ENCODE data around the gene ARMC5.
A peak's percentile ranks its signal among the peaks of the same experiment; 100 is the strongest.

Gene ARMC5

GRCh38 chr16:31451681-31452351 lies 7.5 kb upstream of the ARMC5 start:
- no peak overlapping the region for H3K4me3 ChIP-seq (ENCODE audit: extremely low read depth, insufficient read depth, low read length, poor library complexity, severe bottlenecking)
- peaks cover 34% of the 10 kb centered on the region for H3K4me1 ChIP-seq (ENCODE audit: control insufficient read depth, insufficient read depth, low read length, poor library complexity, severe bottlenecking)
- WGBS, 2 experiments (ENCODE audit: insufficient coverage in 2 of 2) = 41 to 60% methylated on average over 4 to 5 of the region's 11 CpGs
- H3K36me3 ChIP-seq (ENCODE audit: control insufficient read depth, insufficient read depth, low read length) = peaks cover 11% of the 10 kb centered on the region
- H3K27ac ChIP-seq (ENCODE audit: low read depth, low read length, severe bottlenecking) = peak overlapping the region; percentile 1
- no peaks in the 10 kb centered on the region for H3K9me3 ChIP-seq (ENCODE audit: control insufficient read depth, low read length)

DNA sequence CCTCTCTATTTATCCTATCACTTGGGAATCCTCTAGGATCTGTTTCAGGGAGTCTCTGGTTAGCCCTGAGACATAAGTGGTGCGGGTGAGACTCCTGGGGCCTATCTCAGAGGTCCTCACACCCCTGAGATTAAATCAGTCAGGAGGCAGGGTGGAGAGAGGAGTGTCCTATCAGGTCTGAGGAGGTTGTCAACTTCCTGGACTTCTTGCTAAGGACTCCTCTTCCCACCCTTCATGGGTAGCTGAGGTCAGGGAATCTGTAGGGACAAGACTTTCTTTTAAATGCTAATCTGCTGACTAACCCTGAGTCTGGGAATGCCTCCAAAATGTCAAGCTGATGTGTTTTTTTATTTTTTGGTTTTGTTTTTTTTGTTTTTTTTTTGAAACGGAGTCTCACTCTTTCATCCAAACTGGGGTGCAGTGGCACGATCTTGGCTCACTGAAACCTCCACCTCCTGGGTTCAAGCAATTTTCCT lies 6.6 kb upstream of the ARMC5 start:
- peak overlapping the region; percentile 83 for H3K27ac ChIP-seq (ENCODE audit: low read depth, low read length, severe bottlenecking)

GRCh38 chr16:31453255-31454204 lies 5.8 kb upstream of the ARMC5 start:
- WGBS, 2 experiments (ENCODE audit: insufficient coverage in 2 of 2) = 38 to 49% methylated on average over 13 to 14 of the region's 20 CpGs
- Histone ChIP-seq H3K9me3 (ENCODE audit: control insufficient read depth, low read length) (no peaks in the 10 kb centered on the region), H3K4me3 (ENCODE audit: extremely low read depth, insufficient read depth, low read length, poor library complexity, severe bottlenecking) (no peak overlapping the region), H3K4me1 (ENCODE audit: control insufficient read depth, insufficient read depth, low read length, poor library complexity, severe bottlenecking) (peaks cover 44% of the 10 kb centered on the region), H3K36me3 (ENCODE audit: control insufficient read depth, insufficient read depth, low read length) (peaks cover 23% of the 10 kb centered on the region), H3K27ac (ENCODE audit: low read depth, low read length, severe bottlenecking) (peak overlapping the region; percentile 83)

More for the DNA sequence above, 6.6 kb upstream of the ARMC5 start:
- Histone ChIP-seq H3K4me1 (ENCODE audit: control insufficient read depth, insufficient read depth, low read length, poor library complexity, severe bottlenecking) (peaks cover 41% of the 10 kb centered on the region), H3K4me3 (ENCODE audit: extremely low read depth, insufficient read depth, low read length, poor library complexity, severe bottlenecking) (no peak overlapping the region), H3K9me3 (ENCODE audit: control insufficient read depth, low read length) (no peaks in the 10 kb centered on the region), H3K36me3 (ENCODE audit: control insufficient read depth, insufficient read depth, low read length) (peaks cover 20% of the 10 kb centered on the region)
- no CpG with 5 or more reads among the region's 3 CpGs for WGBS, 2 experiments (ENCODE audit: insufficient coverage in 2 of 2)

DNA sequence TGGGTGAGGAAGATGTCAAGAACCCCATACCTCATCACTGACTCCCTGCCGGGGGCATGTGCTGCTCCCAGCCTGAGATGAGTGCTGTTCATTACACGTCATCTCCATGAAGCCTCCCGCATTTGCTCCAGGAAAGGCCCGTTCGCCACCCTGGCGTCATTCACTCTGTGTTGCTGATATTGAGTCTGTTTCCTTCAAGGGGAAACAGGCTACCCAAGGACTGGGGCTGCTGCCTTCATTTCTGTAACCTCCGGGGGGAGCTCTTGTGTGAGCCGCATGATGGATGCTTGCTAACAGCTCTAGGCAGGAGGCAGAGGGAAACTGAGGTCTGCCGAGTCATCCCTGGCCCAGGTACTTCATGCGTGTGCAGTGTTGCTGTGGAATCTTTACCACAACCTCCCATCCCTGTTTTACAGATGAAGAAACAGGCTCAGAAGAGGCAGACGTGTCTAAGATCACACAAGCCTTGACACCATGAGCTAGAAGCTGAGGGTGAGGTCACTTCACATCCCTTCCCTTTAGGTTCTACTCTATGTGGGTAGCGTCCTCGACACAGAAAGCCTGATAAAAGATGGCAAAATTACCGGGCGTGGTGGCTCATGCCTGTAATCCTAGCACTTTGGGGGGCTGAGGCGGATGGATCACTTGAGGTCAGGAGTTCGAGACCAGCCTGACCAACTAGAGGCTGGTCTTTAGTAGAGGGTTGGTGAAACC lies 3.5 kb upstream of the ARMC5 start:
- no peak overlapping the region for H3K27ac ChIP-seq (ENCODE audit: low read depth, low read length, severe bottlenecking)
- peaks cover 44% of the 10 kb centered on the region for H3K4me1 ChIP-seq (ENCODE audit: control insufficient read depth, insufficient read depth, low read length, poor library complexity, severe bottlenecking)
- 84 to 89% methylated on average over 13 to 14 of the region's 17 CpGs for WGBS, 2 experiments (ENCODE audit: insufficient coverage in 2 of 2)
- no peak overlapping the region for H3K4me3 ChIP-seq (ENCODE audit: extremely low read depth, insufficient read depth, low read length, poor library complexity, severe bottlenecking)
- peaks cover 23% of the 10 kb centered on the region for H3K36me3 ChIP-seq (ENCODE audit: control insufficient read depth, insufficient read depth, low read length)
- no peaks in the 10 kb centered on the region for H3K9me3 ChIP-seq (ENCODE audit: control insufficient read depth, low read length)

GRCh38 chr16:31456988-31457360 lies 2.3 kb upstream of the ARMC5 start:
- 83 to 87% methylated on average over 1 to 4 of the region's 8 CpGs for WGBS, 2 experiments (ENCODE audit: insufficient coverage in 2 of 2)
- peak overlapping the region; percentile 88 for H3K4me3 ChIP-seq (ENCODE audit: extremely low read depth, insufficient read depth, low read length, poor library complexity, severe bottlenecking)

DNA sequence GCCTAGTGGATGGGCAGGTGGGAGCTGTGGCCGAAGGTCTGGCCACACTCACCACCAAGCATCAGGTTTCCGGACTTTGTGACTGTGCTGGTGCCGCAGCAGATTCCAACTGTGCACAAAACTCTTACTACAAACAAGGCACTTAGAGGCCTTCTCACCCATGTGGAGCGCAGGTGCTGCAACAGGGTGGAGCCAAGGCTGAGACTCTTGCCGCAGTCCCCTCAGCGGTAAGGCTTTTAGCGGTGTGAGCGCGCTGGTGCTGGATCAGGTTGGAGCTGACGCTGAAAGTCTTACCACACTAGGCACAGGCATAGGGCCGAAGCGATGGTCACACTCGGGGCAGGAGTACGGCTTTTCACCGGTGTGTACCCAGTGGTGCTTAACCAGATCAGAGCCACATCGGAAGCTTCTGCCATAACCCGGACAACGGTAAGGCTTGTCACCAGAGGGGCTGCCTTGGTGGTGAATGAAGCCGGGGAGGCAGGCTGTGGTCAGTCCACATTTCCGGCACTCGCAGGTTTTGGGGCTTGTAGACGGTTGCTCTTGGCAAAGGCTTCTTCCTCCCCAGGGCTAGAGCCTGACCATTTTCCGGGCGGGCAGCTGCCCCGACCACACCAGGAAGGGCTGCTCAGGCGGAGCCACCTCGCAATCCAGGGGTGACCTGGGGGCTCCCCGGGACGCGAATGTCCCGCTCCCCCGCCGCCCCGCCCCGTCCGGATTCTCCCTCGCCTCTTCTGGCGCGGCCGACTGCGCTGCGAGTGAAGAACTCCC lies 1.0 kb upstream of the ARMC5 start:
- peak overlapping the region; percentile 88 for H3K4me3 ChIP-seq (ENCODE audit: extremely low read depth, insufficient read depth, low read length, poor library complexity, severe bottlenecking)
- H3K4me1 ChIP-seq (ENCODE audit: control insufficient read depth, insufficient read depth, low read length, poor library complexity, severe bottlenecking) = peaks cover 30% of the 10 kb centered on the region
- WGBS, 2 experiments (ENCODE audit: insufficient coverage in 2 of 2) = 3 to 4% methylated on average over 30 to 40 of the region's 42 CpGs

More at GRCh38 chr16:31456988-31457360, 2.3 kb upstream of the ARMC5 start:
- Histone ChIP-seq H3K9me3 (ENCODE audit: control insufficient read depth, low read length) (no peaks in the 10 kb centered on the region), H3K4me1 (ENCODE audit: control insufficient read depth, insufficient read depth, low read length, poor library complexity, severe bottlenecking) (peaks cover 41% of the 10 kb centered on the region), H3K27ac (ENCODE audit: low read depth, low read length, severe bottlenecking) (no peak overlapping the region), H3K36me3 (ENCODE audit: control insufficient read depth, insufficient read depth, low read length) (peaks cover 23% of the 10 kb centered on the region)

DNA sequence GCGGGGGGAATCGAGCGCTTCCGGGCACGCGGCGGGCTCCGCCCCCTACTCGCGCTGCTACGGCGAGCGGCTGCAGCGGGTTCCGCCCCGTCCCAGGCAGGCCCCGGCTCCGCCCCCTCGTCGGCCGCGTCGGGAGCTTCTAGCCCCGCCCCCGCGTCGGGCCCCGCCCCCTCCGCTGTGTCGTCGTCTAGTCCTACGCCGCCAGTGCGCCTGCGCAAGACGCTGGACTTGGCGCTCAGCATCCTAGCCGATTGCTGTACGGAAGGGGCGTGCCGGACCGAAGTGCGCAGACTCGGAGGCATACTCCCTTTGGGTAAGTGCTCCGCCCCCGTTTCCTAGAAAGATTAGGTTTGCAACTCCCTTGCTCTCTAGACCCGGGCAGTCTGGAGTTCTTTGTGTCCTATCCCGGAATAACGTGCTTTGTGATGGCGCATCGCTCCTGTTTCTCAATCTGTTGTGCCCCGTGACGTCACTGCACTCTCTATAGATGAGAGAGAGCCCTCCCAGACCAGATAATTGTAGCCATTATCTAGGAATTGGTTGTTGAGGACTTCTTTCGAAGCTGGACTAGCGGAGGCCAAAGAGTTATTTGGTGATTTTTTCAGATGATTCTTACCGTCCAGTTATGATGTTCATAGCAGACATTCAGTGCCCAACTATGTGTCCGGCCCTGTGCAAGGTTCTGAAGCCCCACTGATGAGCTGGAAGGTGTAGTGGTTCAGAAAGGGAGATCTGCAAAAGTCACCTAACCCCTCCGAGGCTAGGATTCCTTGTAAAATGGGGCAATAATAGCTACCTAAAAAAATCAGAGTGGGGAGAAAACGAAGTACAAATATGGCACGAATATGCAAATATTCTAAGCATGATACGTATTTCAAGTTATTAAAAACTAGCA lies 633 bp downstream of the ARMC5 start:
- peaks cover 16% of the 10 kb centered on the region for H3K4me1 ChIP-seq (ENCODE audit: control insufficient read depth, insufficient read depth, low read length, poor library complexity, severe bottlenecking)
- peaks cover 42% of the 10 kb centered on the region for H3K36me3 ChIP-seq (ENCODE audit: control insufficient read depth, insufficient read depth, low read length)
- H3K4me3 ChIP-seq (ENCODE audit: extremely low read depth, insufficient read depth, low read length, poor library complexity, severe bottlenecking) = peak overlapping the region; percentile 88
- H3K27ac ChIP-seq (ENCODE audit: low read depth, low read length, severe bottlenecking) = peak overlapping the region; percentile 99
- 7 to 8% methylated on average over 38 to 40 of the region's 61 CpGs for WGBS, 2 experiments (ENCODE audit: insufficient coverage in 2 of 2)
- H3K9me3 ChIP-seq (ENCODE audit: control insufficient read depth, low read length) = no peaks in the 10 kb centered on the region

More for the DNA sequence above, 1.0 kb upstream of the ARMC5 start:
- Histone ChIP-seq H3K9me3 (ENCODE audit: control insufficient read depth, low read length) (no peaks in the 10 kb centered on the region), H3K36me3 (ENCODE audit: control insufficient read depth, insufficient read depth, low read length) (peaks cover 30% of the 10 kb centered on the region), H3K27ac (ENCODE audit: low read depth, low read length, severe bottlenecking) (peak overlapping the region; percentile 99)

DNA sequence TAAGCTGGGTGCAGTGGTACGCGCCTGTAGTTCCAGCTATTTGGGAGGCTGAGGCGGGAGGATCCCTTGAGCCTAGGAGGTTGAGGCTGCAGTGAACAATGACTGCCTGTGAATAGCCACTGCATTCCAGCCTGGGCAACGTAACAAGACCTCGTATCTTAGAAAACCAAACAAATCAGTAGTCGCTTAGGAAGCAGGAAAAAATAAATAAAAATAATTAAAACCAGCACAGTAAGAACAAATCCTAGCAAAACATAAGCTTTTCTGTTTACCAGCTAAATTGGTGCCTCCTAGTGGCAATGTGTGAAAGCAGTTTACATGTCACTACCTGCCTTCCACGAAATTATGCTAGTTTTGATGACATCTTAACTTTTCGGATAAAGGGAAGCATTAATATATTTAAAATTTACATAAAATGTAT lies 1.3 kb downstream of the ARMC5 start:
- WGBS, 2 experiments (ENCODE audit: insufficient coverage in 2 of 2) = 86% methylated on average over 3 of the region's 8 CpGs
- peak overlapping the region; percentile 99 for H3K27ac ChIP-seq (ENCODE audit: low read depth, low read length, severe bottlenecking)
- peaks cover 16% of the 10 kb centered on the region for H3K4me1 ChIP-seq (ENCODE audit: control insufficient read depth, insufficient read depth, low read length, poor library complexity, severe bottlenecking)
- H3K36me3 ChIP-seq (ENCODE audit: control insufficient read depth, insufficient read depth, low read length) = peaks cover 46% of the 10 kb centered on the region
- peak overlapping the region; percentile 44 for H3K4me3 ChIP-seq (ENCODE audit: extremely low read depth, insufficient read depth, low read length, poor library complexity, severe bottlenecking)
- H3K9me3 ChIP-seq (ENCODE audit: control insufficient read depth, low read length) = no peaks in the 10 kb centered on the region

- no peak overlapping the region for H3K4me3 ChIP-seq (ENCODE audit: extremely low read depth, insufficient read depth, low read length, poor library complexity, severe bottlenecking)
- no peaks in the 10 kb centered on the region for H3K9me3 ChIP-seq (ENCODE audit: control insufficient read depth, low read length)
- WGBS, 2 experiments (ENCODE audit: insufficient coverage in 2 of 2) = 90 to 94% methylated on average over 6 to 7 of the region's 10 CpGs
- H3K27ac ChIP-seq (ENCODE audit: low read depth, low read length, severe bottlenecking) = no peak overlapping the region
- peaks cover 44% of the 10 kb centered on the region for H3K36me3 ChIP-seq (ENCODE audit: control insufficient read depth, insufficient read depth, low read length)
- H3K4me1 ChIP-seq (ENCODE audit: control insufficient read depth, insufficient read depth, low read length, poor library complexity, severe bottlenecking) = peaks cover 15% of the 10 kb centered on the region
These were observed 2.1 kb downstream of the ARMC5 start for GRCh38 chr16:31461201-31461920.
